AG09319 (cell line): ENCODE measurements around the gene ICAM1.

ENCODE experiments used
- DNase-seq: peaks from one replicate; pipeline ENCODE4 v3.0.0-alpha.2; 2010; ENCODE audit warnings: low read depth; ENCODE audit errors: extremely low read depth
- TF ChIP-seq, protein P1 (sequence below): IDR thresholded peaks from 2 replicates; pipeline ENCODE4 v1.5.1; 2011; ENCODE audit warnings: low read depth, mild to moderate bottlenecking, inconsistent platforms, low read length, moderate library complexity

ICAM1 gene

DNA sequence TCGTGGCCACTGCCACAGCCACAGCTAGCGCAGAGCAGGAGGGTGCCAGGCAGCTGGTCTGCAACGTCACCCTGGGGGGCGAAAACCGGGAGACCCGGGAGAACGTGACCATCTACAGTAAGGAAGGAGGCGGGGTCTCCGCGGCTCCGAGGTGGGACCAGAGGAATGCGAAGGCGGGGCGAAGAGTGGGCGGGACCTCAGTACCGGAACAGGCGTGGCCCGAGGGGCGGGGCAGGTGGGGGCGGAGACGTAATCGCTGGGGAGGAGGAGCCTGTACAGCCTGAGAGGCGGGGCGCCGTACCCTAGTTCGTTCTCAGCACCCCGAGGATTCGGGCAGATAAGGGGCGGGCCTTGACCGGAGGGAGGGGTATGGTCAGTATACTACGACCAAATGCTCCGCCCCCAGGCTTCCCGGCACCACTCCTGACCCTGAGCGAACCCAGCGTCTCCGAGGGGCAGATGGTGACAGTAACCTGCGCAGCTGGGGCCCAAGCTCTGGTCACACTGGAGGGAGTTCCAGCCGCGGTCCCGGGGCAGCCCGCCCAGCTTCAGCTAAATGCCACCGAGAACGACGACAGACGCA is 21.4 kb downstream of the ICAM1 start:
- DNase-seq, result no peak

GRCh38 chr19:10292789-10293636 is 22.1 kb downstream of the ICAM1 start:
- TF ChIP-seq, protein P1, sequence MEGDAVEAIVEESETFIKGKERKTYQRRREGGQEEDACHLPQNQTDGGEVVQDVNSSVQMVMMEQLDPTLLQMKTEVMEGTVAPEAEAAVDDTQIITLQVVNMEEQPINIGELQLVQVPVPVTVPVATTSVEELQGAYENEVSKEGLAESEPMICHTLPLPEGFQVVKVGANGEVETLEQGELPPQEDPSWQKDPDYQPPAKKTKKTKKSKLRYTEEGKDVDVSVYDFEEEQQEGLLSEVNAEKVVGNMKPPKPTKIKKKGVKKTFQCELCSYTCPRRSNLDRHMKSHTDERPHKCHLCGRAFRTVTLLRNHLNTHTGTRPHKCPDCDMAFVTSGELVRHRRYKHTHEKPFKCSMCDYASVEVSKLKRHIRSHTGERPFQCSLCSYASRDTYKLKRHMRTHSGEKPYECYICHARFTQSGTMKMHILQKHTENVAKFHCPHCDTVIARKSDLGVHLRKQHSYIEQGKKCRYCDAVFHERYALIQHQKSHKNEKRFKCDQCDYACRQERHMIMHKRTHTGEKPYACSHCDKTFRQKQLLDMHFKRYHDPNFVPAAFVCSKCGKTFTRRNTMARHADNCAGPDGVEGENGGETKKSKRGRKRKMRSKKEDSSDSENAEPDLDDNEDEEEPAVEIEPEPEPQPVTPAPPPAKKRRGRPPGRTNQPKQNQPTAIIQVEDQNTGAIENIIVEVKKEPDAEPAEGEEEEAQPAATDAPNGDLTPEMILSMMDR, result no peak
- no peak for DNase-seq

More for the DNA sequence above, 21.4 kb downstream of the ICAM1 start:
- TF ChIP-seq, protein P1, result no peak

GRCh38 chr19:10293637-10294367 is 22.9 kb downstream of the ICAM1 start:
- TF ChIP-seq, protein P1, result no peak
- DNase-seq, result no peak

DNA sequence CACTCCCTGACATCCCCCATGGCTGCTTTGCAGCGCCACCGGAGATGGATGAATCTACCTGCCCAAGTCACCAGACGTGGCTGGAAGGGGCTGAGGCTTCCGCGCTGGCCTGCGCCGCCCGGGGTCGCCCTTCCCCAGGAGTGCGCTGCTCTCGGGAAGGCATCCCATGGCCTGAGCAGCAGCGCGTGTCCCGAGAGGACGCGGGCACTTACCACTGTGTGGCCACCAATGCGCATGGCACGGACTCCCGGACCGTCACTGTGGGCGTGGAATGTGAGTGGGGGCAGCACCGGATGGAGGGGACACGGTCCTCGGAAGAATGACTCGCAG is 23.4 kb downstream of the ICAM1 start:
- DNase-seq, result no peak
- TF ChIP-seq, protein P1, result no peak

DNA sequence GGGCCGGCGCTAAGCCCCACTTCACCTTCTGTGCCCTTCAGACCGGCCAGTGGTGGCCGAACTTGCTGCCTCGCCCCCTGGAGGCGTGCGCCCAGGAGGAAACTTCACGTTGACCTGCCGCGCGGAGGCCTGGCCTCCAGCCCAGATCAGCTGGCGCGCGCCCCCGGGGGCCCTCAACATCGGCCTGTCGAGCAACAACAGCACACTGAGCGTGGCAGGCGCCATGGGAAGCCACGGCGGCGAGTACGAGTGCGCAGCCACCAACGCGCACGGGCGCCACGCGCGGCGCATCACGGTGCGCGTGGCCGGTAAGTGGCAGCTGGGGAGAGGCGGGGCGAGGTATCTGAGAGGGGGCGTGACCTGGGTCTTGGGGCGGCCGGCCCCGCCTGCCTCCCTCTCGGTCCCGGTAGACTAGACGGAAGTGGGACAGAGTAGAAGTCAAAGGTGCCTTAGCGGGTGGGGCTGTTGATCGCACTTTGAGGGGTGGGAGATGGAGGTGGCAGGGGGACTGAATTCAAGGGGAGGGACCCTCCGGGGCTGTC is 24.5 kb downstream of the ICAM1 start:
- TF ChIP-seq, protein P1, result no peak; the same call in none of the 2 replicates
- no peak for DNase-seq

- DNase-seq, result no peak
- TF ChIP-seq, protein P1, result no peak
Measured at GRCh38 chr19:10295847-10296591, 25.1 kb downstream of the ICAM1 start.
